Measurements from ENCODE around the gene SNHG17.

DNA sequence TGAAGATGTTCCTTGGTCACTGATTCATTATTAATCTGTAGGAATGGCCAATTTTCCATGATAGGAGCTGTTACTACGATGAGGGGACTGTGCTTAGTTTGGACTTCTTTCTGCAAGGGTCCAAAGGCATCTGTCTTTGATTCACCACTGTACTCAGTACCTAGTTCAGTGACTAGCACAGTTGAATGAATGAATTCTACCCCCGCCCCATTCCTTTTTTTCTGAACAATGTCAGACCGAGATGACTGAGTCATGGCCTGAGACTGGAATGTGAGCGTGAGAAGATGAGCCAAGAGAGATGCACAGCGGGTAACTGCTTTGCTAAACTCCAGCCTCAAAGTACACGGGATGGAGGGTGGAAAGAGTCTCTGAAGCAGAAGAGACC lies 419 bp upstream of the SNHG17 start:
- no peak; the same call in none of the 2 replicates for TF ChIP-seq CTCF (conservative IDR thresholded peaks at IDR 0.05)
- TF ChIP-seq ZFX (IDR thresholded peaks at IDR 0.05) = no peak
